ENCODE measurements around the gene CST7.
"Not testable (repeated sequence)": the region's sequence is repeated elsewhere in the genome, so short reads cannot be mapped to it uniquely, and the experiment has no call there.

CST7 gene

GRCh38 chr20:24929867-24930723 is 19.0 kb upstream of the CST7 start:
- DNase-seq: not testable (repeated sequence)

- not testable (repeated sequence) for DNase-seq
These were observed 18.1 kb upstream of the CST7 start for GRCh38 chr20:24930724-24931688.

- not testable (repeated sequence) for DNase-seq
These were observed 17.2 kb upstream of the CST7 start for GRCh38 chr20:24931893-24932292.

- DNase-seq: no peak
These were observed 15.7 kb upstream of the CST7 start for GRCh38 chr20:24933266-24933908.

GRCh38 chr20:24934101-24934661 is 14.9 kb upstream of the CST7 start:
- no peak for DNase-seq

- DNase-seq: no peak
These were observed 14.4 kb upstream of the CST7 start for GRCh38 chr20:24934716-24935115.

GRCh38 chr20:24935140-24935539 is 13.9 kb upstream of the CST7 start:
- no peak for DNase-seq

GRCh38 chr20:24935766-24936525 is 13.1 kb upstream of the CST7 start:
- DNase-seq: no peak

- DNase-seq: no peak
These were observed 12.3 kb upstream of the CST7 start for GRCh38 chr20:24936526-24937407.

- DNase-seq: no peak
These were observed 11.5 kb upstream of the CST7 start for GRCh38 chr20:24937579-24937978.

- DNase-seq: no peak
These were observed 10.6 kb upstream of the CST7 start for GRCh38 chr20:24938498-24938897.

GRCh38 chr20:24939036-24939435 is 10.0 kb upstream of the CST7 start:
- no peak for DNase-seq

- no peak for DNase-seq
These were observed 6.4 kb upstream of the CST7 start for GRCh38 chr20:24942679-24943078.

- no peak for DNase-seq
These were observed 5.9 kb upstream of the CST7 start for GRCh38 chr20:24943196-24943595.

- DNase-seq: no peak
These were observed 5.3 kb upstream of the CST7 start for GRCh38 chr20:24943731-24944130.

GRCh38 chr20:24946376-24946775 is 2.7 kb upstream of the CST7 start:
- DNase-seq: not testable (repeated sequence)

GRCh38 chr20:24948396-24948938 is 602 bp upstream of the CST7 start:
- DNase-seq: not testable (repeated sequence)

GRCh38 chr20:24949756-24950127 is 673 bp downstream of the CST7 start:
- DNase-seq: no peak

GRCh38 chr20:24950128-24950835 is 1.2 kb downstream of the CST7 start:
- no peak for DNase-seq
